ENCODE data around the gene GRIA3. TPM values are rescaled to one million over a fixed set of nuclear protein-coding genes. Genes with fewer than 3 reads are reported as not detected.

Gene GRIA3
- total and polyA plus RNA-seq, 10 donors: 0.10 to 0.61 (median 0.24) TPM; not detected in 2

DNA sequence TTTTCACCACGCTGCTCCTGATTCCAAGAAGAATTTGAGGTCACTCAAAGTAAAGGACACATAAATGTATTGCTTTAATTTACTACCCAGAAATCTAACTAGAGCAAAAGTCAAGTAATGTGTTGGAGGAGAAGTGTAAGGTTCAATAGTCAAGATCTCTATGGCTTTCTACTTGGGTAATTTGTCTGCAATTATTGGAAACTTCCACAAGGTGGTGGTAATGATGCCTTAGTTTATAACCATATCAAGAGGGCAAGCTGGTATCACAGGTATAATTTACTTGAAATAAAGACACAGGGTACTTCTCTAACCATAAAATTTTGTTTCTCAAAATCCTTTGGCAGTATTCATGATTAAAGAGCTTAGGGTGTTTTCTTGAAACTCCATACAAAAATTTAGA lies 10.2 kb upstream of the GRIA3 start:
- no peak for TF ChIP-seq POLR2AphosphoS5 (IDR thresholded peaks at IDR 0.05)
- TF ChIP-seq POLR2A (IDR thresholded peaks at IDR 0.05): no peak
- no peak for TF ChIP-seq CTCF (IDR thresholded peaks at IDR 0.05 in 8 of 11, conservative IDR thresholded peaks at IDR 0.05 in 3 of 11)
- Histone ChIP-seq H3K36me3 (no peaks in the 10 kb centered on the region), H3K27me3 (replicated peaks in 1 of 7) (no peaks in the 10 kb centered on the region), H3K4me3 (no peak overlapping the region), H3K9me3 (no peaks in the 10 kb centered on the region), H3K27ac (no peak overlapping the region), H3K4me1 (no peaks in the 10 kb centered on the region)
- WGBS, 5 donors: 28 to 73% (median 52%) methylated on average over 1 of the region's 1 CpG
- intact Hi-C loops (cut with DNase I; ENCODE audit: low total_unique reads): no loop called here
- DNase-seq: no peak

GRCh38 chrX:123175366-123176122 lies 8.5 kb upstream of the GRIA3 start:
- no peak for DNase-seq
- Histone ChIP-seq H3K27me3 (replicated peaks in 1 of 7) (no peaks in the 10 kb centered on the region), H3K9me3 (no peaks in the 10 kb centered on the region), H3K36me3 (no peaks in the 10 kb centered on the region), H3K4me3 (no peak overlapping the region), H3K4me1 (no peaks in the 10 kb centered on the region), H3K27ac (no peak overlapping the region)
- intact Hi-C loops (cut with DNase I; ENCODE audit: low total_unique reads): no loop called here
- no peak for TF ChIP-seq POLR2AphosphoS5 (IDR thresholded peaks at IDR 0.05)
- TF ChIP-seq POLR2A (IDR thresholded peaks at IDR 0.05): no peak

DNA sequence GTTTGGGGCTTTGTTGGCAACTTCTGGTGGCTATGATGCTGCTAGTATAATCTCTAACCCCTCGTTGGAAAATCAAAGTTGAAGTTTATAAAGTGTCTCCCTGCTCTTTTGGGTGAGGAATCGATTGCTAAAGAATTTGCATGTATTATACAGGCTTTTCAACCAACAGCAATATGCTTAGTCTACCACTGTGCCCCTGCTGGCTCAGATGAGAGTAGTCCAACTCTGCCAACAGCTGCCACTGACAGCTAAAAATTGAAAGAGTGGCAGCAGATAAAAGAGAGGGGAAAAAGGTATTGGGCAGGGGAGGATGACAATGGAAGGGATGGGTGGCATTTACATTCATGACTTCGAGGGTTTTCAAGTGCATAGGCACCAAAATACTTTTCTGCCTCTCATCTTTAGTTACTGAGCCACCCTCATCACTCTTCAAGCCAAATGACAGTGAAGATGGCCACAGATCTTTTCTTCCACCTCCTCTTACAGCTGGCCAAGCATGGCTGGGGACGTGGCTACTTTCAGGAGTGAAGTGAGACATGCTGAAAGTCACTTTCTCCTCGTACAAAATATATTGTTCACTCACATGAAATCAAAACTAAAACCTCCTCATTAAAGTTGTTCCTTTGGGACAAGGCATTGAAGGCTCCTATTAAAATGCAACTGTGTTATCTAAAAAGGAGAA lies 2.7 kb upstream of the GRIA3 start:
- 29 to 60% (median 58%) methylated on average over 5 of the region's 5 CpGs for WGBS, 5 donors
- TF ChIP-seq POLR2A (IDR thresholded peaks at IDR 0.05) (no peak), CTCF (IDR thresholded peaks at IDR 0.05 in 8 of 11, conservative IDR thresholded peaks at IDR 0.05 in 3 of 11) (no peak), POLR2AphosphoS5 (IDR thresholded peaks at IDR 0.05) (no peak)
- DNase-seq: no peak
- no peak overlapping the region for H3K27ac ChIP-seq
- intact Hi-C loops (cut with DNase I; ENCODE audit: low total_unique reads): no loop called here
- H3K4me3 ChIP-seq: no peak overlapping the region
- H3K27me3 ChIP-seq (replicated peaks in 1 of 7): peaks cover 0 to 37% (median 7%) of the 10 kb centered on the region in 7 donors
- peaks cover 0 to 8% (median 0%) of the 10 kb centered on the region in 6 donors for H3K4me1 ChIP-seq
- no peaks in the 10 kb centered on the region for H3K36me3 ChIP-seq
- H3K9me3 ChIP-seq: no peaks in the 10 kb centered on the region

DNA sequence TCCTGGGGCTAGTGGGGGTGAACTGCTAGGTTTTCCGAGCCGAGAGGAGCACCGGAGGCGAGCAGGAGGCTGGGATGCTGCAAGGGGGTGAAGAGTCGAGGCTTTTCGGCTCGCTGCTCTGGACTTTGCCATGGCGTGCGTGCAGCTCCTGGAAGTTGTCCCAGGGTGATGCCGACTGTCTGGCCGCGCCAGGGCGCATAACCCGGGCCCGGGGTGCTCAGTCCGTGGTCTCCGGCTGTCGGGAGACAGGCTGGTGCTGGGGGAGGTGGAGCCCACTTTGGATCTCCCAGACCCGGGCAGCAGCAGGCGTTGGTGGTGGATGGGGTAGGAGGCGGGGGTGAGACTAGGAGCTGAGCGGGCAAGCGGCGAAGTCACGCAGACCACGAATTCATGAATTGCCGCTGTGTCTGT lies 793 bp downstream of the GRIA3 start:
- no peak for DNase-seq
- no peaks in the 10 kb centered on the region for H3K36me3 ChIP-seq
- TF ChIP-seq POLR2A (IDR thresholded peaks at IDR 0.05) (no peak), POLR2AphosphoS5 (IDR thresholded peaks at IDR 0.05) (no peak), CTCF (IDR thresholded peaks at IDR 0.05 in 8 of 11, conservative IDR thresholded peaks at IDR 0.05 in 3 of 11) (no peak)
- intact Hi-C loops (cut with DNase I; ENCODE audit: low total_unique reads): no loop called here
- no peak overlapping the region for H3K27ac ChIP-seq
- H3K27me3 ChIP-seq (replicated peaks in 1 of 7): peaks cover 0 to 45% (median 7%) of the 10 kb centered on the region in 7 donors
- no peaks in the 10 kb centered on the region for H3K9me3 ChIP-seq
- peak overlapping the region in 2 of 8 donors; percentile 21 to 28 for H3K4me3 ChIP-seq
- H3K4me1 ChIP-seq: peaks cover 0 to 8% (median 0%) of the 10 kb centered on the region in 6 donors
- WGBS, 5 donors: 4 to 52% (median 20%) methylated on average over 25 to 27 of the region's 27 CpGs; no CpG with 5 or more reads in 1 of the 5 donors
